MCF 10A (cell line): ENCODE data around the gene TSSK6. TPM values are rescaled to one million over a fixed set of nuclear protein-coding genes. Genes with fewer than 3 reads are reported as not detected.

Experiments
- BruUV-seq: library from RNA; stranded (reverse); fragments of 400-500 nt; replicated peaks from 2 replicates; lab custom pipeline; 2021; lab: Mats Ljungman, UMichigan
- CTCF ChIA-PET: fragments of 300-600 bp; sonication (Branson Sonifier 250); formaldehyde crosslinking; extraction: SDS; loops from one replicate; lab custom pipeline; 2021; ENCODE audit warnings: antibody characterized with exemption, inconsistent platforms; lab: Yijun Ruan, JAX
- POLR2A ChIA-PET: fragments of 300-600, 350-650 bp; sonication (Branson Sonifier 250); formaldehyde crosslinking; extraction: SDS; loops from one replicate; lab custom pipeline; 2020; ENCODE audit warnings: antibody characterized with exemption, inconsistent platforms; lab: Yijun Ruan, JAX
- DNase-seq: peaks from one replicate; pipeline ENCODE4 v3.0.0-alpha.2; 2018; ENCODE audit not compliant: unreplicated experiment
- H3K27ac Mint-ChIP-seq: one replicate; pipeline ENCODE4 v1.8.0; 2022; ENCODE audit warnings: mild to moderate bottlenecking, low read depth, mixed read lengths; ENCODE audit not compliant: unreplicated experiment
- H3K27me3 Mint-ChIP-seq: one replicate; pipeline ENCODE4 v1.8.0; 2022; ENCODE audit warnings: mixed read lengths; ENCODE audit not compliant: insufficient read depth, unreplicated experiment
- H3K36me3 Mint-ChIP-seq: one replicate; pipeline ENCODE4 v1.8.0; 2022; ENCODE audit warnings: mild to moderate bottlenecking, moderate library complexity, mixed read lengths; ENCODE audit not compliant: insufficient read depth, unreplicated experiment
- H3K4me1 Mint-ChIP-seq: one replicate; pipeline ENCODE4 v1.8.0; 2022; ENCODE audit warnings: mixed read lengths; ENCODE audit not compliant: insufficient read depth, unreplicated experiment
- H3K4me3 Mint-ChIP-seq: one replicate; pipeline ENCODE4 v1.8.0; 2022; ENCODE audit warnings: mild to moderate bottlenecking, moderate library complexity, mixed read lengths; ENCODE audit not compliant: unreplicated experiment
- H3K9me3 Mint-ChIP-seq: one replicate; pipeline ENCODE4 v1.8.0; 2022; ENCODE audit warnings: mixed read lengths; ENCODE audit not compliant: unreplicated experiment
- intact Hi-C: fragments of 100-400 bp; cut with micrococcal nuclease; formaldehyde crosslinking; loops from 2 replicates; pipeline ENCODE4 v1.14.1; 2022
- total RNA-seq: library from RNA; stranded (reverse); gene quantifications from 2 replicates; pipeline ENCODE4 v1.2.3, GENCODE V29; 2022
- TF ChIP-seq, protein P1 (sequence below): fragments of 200-600 bp; IDR thresholded peaks from one replicate; pipeline ENCODE4 v1.8.0; 2022; ENCODE audit warnings: antibody characterized with exemption, mild to moderate bottlenecking; ENCODE audit not compliant: unreplicated experiment

TSSK6 gene
- total RNA-seq, 1 experiment from 2014 or later: 4.8 TPM

DNA sequence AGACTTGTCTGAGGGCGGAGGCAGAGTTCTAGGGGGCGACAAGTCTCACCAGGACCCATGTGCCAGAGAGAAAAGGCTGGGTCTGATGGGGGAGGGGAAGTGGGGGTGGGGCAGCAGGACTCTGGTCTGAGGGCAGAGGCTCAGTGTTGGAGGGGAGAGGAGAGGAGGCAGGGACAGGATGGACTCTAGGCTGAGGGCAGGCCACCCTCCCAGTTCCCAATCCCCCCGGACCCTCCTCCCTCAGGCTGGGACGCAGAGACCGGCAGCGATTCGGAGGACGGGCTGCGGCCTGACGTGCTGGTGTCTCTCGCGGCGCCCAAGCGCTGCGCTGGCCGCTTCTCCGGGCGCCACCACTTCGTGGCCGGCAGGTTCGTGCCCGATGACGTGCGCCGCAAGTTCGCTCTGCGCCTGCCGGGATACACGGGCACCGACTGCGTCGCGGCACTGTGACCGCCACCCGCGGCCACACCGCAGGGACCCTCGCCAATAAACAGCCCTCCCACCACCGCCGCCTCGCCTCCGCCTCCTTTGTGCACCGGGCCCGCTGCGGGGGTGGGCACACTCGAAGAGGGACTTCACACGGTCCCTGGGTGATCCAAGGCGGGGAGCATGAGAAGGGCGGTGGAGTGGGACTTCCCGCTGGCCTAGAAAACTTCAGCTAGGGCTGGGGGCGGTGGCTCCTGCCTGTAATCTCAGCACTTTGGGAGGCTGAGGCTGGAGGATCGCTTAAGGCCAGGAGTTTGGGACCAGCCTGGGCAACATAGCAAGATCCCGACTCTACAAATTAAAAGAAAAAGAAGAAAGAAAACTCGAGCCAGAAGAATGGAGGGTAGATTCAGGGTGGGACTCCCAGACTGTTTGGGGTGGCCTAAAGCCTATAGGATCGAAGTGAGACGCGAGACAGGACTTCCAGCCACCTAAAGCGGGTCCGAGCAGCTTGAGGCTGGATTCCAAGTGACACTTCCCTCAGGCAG is 22.0 kb upstream of the TSSK6 start:
- Mint-ChIP-seq H3K27me3 (no peaks in the 10 kb centered on the region), H3K36me3 (peaks cover 7% of the 10 kb centered on the region), H3K4me3 (no peak overlapping the region), H3K9me3 (no peaks in the 10 kb centered on the region), H3K4me1 (peaks cover under 1% of the 10 kb centered on the region), H3K27ac (no peak overlapping the region)
- TF ChIP-seq, protein P1, sequence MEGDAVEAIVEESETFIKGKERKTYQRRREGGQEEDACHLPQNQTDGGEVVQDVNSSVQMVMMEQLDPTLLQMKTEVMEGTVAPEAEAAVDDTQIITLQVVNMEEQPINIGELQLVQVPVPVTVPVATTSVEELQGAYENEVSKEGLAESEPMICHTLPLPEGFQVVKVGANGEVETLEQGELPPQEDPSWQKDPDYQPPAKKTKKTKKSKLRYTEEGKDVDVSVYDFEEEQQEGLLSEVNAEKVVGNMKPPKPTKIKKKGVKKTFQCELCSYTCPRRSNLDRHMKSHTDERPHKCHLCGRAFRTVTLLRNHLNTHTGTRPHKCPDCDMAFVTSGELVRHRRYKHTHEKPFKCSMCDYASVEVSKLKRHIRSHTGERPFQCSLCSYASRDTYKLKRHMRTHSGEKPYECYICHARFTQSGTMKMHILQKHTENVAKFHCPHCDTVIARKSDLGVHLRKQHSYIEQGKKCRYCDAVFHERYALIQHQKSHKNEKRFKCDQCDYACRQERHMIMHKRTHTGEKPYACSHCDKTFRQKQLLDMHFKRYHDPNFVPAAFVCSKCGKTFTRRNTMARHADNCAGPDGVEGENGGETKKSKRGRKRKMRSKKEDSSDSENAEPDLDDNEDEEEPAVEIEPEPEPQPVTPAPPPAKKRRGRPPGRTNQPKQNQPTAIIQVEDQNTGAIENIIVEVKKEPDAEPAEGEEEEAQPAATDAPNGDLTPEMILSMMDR: no peak
- BruUV-seq: no TSS peak
- CTCF ChIA-PET: no interaction called here
- intact Hi-C loops: no loop called here
- POLR2A ChIA-PET: no interaction called here
- DNase-seq: no peak

DNA sequence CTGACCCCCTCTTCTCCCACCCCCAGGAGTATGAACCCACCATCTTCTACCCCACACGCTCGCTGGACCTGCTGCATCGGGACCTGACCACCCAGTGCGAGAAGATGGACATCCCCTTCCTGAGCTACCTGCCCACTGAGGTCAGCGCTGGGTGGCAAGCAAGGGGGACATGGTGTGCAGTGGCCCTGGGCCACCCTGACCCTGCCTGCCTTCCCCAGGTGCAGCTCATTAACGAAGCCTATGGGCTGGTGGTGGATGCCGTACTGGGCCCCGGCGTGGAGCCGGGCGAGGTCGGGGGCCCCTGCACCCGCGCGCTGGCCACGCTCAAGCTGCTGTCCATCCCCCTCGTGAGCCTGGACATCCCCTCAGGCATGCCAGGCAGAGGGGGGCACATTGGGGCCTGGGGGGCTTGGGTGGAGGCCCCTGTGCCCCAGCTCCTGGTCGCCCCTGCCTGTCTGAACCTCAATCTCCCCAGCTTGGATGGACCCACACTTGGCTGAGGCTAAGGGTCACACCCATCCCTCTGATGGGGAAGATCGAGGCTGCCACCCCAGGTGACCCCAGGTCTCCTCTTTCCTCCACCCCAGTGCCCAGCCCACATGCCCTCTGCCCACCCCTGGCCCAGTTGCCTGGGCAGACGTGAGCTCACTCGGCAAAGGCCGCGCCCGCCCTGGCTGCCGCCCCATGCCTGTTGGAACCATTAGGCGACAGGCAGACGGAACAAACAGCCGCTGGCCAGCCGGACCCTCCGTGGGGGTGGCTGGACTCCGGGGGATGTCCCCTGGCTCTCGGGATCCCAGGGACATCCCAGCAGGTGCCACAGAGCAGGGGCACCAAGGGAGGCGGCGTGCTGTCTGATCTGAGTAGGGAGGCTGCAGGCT is 20.2 kb upstream of the TSSK6 start:
- no peak overlapping the region for H3K27ac Mint-ChIP-seq
- intact Hi-C loops: no loop called here

DNA sequence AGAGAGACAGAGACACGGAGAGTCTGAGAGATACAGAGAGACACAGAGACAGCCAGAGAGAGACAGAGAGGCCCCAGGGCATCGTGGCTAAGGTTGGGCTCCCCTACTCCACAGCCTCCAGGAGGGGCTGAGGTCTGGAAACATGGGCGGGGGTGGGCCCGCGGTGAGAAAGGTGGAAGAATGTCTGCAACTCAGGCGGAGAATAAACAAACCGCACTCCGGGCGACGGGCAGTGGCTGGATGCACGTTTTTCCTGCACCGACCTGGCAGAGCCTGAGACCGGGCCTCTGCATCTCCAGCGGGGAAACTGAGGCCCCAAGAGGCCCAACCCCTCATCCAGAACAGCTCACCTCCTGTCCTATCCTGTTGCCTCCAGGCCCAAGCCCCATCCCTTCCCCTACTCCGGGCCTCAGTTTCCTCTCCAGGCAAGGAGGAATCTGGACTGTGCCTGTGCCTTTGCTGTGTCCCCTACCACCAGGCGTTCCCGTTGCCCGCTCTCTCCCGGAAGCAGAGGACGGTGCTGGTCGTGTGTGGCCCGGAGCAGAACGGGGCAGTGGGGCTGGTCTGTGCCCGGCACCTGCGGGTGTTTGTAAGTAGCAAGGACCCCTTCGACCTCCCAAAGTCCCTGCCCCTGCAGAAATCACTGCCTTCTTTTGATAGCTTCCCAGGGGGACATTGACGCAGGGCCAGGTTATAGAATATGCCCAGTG is 19.4 kb upstream of the TSSK6 start:
- POLR2A ChIA-PET: interaction anchor here (0.5 kb wide), 1 partner anchor 180 kb away, joined by 3 read pairs; no protein-coding TSS in a partner anchor
- no peak overlapping the region for H3K4me3 Mint-ChIP-seq
- intact Hi-C loops: loop anchor here (5.0 kb wide), 1 partner anchor 423 kb away; no protein-coding TSS in a partner anchor

More for the DNA sequence above, 20.2 kb upstream of the TSSK6 start:
- no TSS peak for BruUV-seq
- Mint-ChIP-seq H3K4me1 (peaks cover 6% of the 10 kb centered on the region), H3K4me3 (no peak overlapping the region), H3K27me3 (no peaks in the 10 kb centered on the region), H3K9me3 (no peaks in the 10 kb centered on the region), H3K36me3 (peaks cover 7% of the 10 kb centered on the region)
- TF ChIP-seq, protein P1: no peak
- DNase-seq: no peak
- POLR2A ChIA-PET: interaction anchor here (0.5 kb wide), 1 partner anchor 180 kb away, joined by 3 read pairs; no protein-coding TSS in a partner anchor
- CTCF ChIA-PET: interaction anchor here (0.7 to 8.1 kb wide), 6 partner anchors 17 to 151 kb away, joined by 3 to 107 read pairs (median 3); partner anchors contain the start of genes ATP13A1 and GMIP

More for the DNA sequence above, 19.4 kb upstream of the TSSK6 start:
- CTCF ChIA-PET: interaction anchor here (0.7 to 8.1 kb wide), 4 partner anchors 18 to 110 kb away, joined by 3 to 107 read pairs (median 6); partner anchors contain the start of gene GMIP
- no peak overlapping the region for H3K27ac Mint-ChIP-seq
- H3K4me1 Mint-ChIP-seq: peaks cover 7% of the 10 kb centered on the region
- DNase-seq: no peak
- H3K27me3 Mint-ChIP-seq: no peaks in the 10 kb centered on the region
- TF ChIP-seq, protein P1: no peak
- no peaks in the 10 kb centered on the region for H3K9me3 Mint-ChIP-seq
- BruUV-seq: no TSS peak
- peaks cover 10% of the 10 kb centered on the region for H3K36me3 Mint-ChIP-seq
